ENCODE measurements around the gene IL17RB.

Gene IL17RB

DNA sequence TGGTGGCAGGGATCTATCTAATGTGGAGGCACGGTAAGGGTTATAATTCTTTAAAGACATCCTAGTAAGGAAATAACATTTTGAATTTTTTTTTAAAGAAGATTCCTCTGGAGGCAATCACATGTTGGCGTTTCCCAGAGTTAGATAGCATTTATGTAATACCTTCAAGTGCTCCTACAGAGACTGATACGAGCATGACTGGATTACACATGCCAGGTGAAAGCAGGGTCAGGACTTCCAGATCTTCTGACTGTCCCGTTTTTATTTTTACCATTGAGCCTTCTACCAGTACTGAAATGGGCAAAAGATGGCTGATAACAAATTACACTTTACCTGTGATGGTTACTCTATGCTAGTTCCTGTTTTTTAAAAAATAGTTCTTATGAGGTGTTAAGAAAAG is 13.8 kb downstream of the IL17RB start:
- DNase-seq (ENCODE audit: low spot score) = no peak

GRCh38 chr3:53862241-53862640 is 15.9 kb downstream of the IL17RB start:
- no peak for DNase-seq (ENCODE audit: low spot score)

- DNase-seq (ENCODE audit: low spot score) = no peak
Observed at GRCh38 chr3:53863145-53863544, 16.8 kb downstream of the IL17RB start.

DNA sequence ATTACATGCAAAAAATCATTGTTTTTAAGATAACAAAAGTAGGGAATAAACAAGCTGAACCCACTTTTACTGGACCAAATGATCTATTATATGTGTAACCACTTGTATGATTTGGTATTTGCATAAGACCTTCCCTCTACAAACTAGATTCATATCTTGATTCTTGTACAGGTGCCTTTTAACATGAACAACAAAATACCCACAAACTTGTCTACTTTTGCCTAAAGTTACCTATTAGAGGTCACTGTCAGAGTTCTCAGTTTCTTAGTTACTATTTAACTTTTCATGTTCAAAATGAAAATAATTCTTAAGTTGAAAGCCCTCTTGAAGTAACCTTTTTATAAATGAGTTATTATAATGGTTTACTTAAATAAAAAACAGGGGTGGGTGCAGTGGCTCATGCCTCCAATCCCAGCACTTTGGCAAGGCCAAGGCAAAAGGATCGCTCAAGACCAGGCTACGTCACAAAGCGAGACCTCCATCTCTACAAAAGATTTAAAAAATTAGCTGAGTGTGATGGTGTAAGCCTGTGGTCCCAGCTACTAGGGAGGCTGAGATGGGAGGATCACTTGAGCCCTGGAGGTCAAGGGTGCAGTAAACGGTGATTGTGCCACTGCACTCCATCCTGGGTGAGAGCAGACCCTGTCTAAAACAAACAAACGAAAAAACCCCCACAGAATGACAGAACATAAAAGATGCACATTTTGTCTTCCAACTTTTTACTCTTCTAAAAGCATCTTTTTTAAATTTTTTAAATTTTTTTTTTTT is 19.5 kb downstream of the IL17RB start:
- DNase-seq (ENCODE audit: low spot score) = no peak

- DNase-seq (ENCODE audit: low spot score) = peak; percentile 3
Observed at GRCh38 chr3:53880396-53881345, 34.3 kb downstream of the IL17RB start.

GRCh38 chr3:53881691-53882593 is 35.6 kb downstream of the IL17RB start, which contains the start of gene ACTR8:
Gene ACTR8 (minus strand): TSS chr3:53882152. CDS start chr3:53882101, 51 bp downstream.
- peak; percentile 82 for DNase-seq (ENCODE audit: low spot score)

DNA sequence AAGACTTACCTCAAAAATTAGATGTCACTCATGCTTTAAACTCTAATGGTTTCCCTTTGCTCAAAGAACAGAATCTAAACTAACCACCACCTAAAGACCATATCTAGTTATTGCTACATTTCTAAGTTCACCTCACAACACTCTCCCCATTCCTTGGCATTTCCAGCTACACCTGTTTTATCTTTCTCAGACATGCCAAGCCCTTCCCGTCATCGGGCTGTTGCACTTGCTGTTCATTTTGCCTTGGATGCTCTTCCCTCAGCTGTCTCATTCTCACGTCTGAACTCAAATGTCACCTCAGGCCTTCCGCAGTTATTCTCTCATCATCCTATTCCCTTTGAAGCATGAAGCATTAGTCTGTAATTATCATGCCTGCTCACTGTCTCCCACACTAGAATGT is 36.6 kb downstream of the IL17RB start:
- no peak for DNase-seq (ENCODE audit: low spot score)

- DNase-seq (ENCODE audit: low spot score) = no peak
Observed at GRCh38 chr3:53884623-53885022, 38.3 kb downstream of the IL17RB start.

DNA sequence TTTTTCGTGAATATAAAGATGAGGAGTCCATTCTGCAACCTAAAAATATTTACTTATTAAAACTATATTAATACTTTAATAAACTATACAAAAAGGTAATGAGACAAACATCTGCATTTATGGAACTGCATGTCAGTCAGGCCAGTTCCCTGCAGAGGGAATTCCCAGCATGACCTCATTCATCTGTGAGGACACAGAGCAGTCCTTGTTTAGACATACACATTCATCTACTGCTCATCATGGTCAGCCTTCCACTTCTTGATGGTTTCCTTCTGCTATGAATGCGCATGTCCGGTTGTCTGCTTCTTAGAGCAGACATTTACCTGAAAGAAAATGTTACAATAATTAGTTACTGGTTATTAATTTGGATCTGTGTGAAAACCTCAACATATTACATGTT is 38.9 kb downstream of the IL17RB start:
- DNase-seq (ENCODE audit: low spot score) = no peak

GRCh38 chr3:53887446-53887845 is 41.1 kb downstream of the IL17RB start:
- DNase-seq (ENCODE audit: low spot score) = no peak

DNA sequence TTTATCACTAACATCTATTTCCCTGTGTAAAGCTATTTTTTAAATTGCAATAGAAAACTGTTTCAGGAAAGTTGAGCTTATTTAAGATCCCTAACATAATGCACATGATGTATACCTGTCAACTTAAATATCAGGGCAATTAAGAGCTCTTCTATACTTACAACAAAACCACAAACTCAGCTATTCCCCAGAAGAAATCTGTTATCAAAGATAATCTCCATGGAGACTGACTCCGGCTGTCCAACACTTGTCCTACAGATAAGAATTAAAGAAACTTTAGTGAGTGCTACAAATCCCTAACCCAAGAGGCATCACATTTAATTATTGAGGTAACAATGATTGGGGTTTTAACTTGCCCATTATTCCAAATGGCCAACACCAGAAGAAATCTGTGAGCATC is 41.9 kb downstream of the IL17RB start:
- no peak for DNase-seq (ENCODE audit: low spot score)

GRCh38 chr3:53890726-53891475 is 44.5 kb downstream of the IL17RB start:
- DNase-seq (ENCODE audit: low spot score) = peak; percentile 19

GRCh38 chr3:53891497-53892285 is 45.3 kb downstream of the IL17RB start, which contains the start of gene SELENOK:
Gene SELENOK (minus strand): TSS chr3:53891859.
- peak; percentile 98 for DNase-seq (ENCODE audit: low spot score)

DNA sequence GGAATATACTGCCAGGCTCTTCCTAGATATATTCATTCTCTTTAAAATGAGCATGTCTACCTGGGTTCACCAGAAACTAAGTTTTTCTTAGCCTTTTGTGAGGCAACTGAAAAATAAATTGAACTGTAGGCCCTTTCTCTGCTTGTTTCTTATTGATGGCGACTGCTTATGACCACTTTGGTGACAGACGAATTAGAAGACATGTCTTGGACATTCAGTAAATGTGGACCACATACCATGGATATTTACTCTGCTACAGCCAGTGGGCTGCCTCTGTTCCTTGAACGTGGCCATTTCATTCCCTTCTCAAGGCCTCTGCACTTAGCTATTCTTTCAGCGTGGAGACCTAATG is 45.9 kb downstream of the IL17RB start:
- DNase-seq (ENCODE audit: low spot score) = no peak

GRCh38 chr3:53899750-53900149 is 53.4 kb downstream of the IL17RB start:
- DNase-seq (ENCODE audit: low spot score) = no peak

DNA sequence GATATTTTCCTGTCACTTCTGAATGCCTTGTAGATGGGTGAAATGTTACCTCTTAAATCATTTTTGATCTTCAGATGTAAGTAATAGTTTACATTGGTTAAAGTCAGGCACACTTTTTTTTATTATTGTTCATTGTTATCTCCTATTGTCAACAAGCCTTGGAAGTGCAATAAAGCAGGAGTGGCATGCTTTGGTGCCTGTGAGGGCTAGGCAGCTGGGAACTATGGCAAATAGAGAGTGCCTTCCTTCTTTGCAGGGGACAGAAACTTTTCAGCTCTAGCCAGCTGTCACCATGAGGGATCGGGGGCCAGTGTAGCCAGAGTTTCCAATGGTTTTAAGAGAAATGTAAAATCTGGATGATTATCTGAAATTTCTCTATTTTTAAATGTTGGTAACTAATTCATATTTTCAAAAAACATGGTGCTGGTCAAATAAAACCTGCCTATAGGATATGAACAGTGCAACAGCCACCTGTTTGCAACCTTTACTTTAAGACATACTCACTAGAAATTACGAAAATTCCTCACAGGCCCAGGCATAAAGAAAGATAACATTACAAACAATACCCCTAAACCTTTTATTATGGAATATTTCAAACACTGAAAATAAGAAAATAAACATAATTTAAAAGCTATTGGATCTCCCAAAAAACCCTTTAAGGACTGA is 54.4 kb downstream of the IL17RB start:
- no peak for DNase-seq (ENCODE audit: low spot score)

DNA sequence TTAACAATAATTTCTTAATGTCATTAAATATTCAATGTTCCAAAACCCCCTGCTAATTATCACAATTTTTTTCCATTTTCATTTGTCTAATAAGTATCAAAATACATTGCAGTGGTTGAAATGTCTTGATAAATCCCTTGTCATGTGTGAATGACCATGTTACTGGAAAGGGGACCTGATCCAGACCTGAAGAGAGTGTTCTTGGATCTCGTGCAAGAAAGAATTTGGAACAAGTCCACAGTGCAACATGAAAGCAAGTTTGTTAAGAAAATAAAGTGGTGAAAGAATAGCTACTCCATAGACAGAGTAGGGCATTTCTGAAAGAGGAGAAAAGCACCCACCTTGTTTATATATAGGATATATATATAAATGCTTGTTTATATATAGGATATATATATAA is 55.7 kb downstream of the IL17RB start:
- DNase-seq (ENCODE audit: low spot score) = no peak

GRCh38 chr3:53902711-53903110 is 56.3 kb downstream of the IL17RB start:
- DNase-seq (ENCODE audit: low spot score) = no peak

- DNase-seq (ENCODE audit: low spot score) = no peak
Observed at GRCh38 chr3:53913401-53913800, 67.0 kb downstream of the IL17RB start.
